Endodermal cell (in vitro differentiated cells): ENCODE data around the gene DCPS. TPM values are rescaled to one million over a fixed set of nuclear protein-coding genes. Genes with fewer than 3 reads are reported as not detected.

ENCODE experiments used
- DNase-seq: peaks from one replicate; pipeline ENCODE4 v3.0.0-alpha.2; 2017
- H3K27ac ChIP-seq: 2 replicates; pipeline ENCODE4 v1.5.1; 2013; ENCODE audit warnings: mild to moderate bottlenecking, low read depth, low read length, moderate library complexity
- H3K27me3 ChIP-seq: 2 replicates; pipeline ENCODE4 v1.6.1; 2013; ENCODE audit warnings: mild to moderate bottlenecking, low read length, moderate library complexity; ENCODE audit not compliant: insufficient read depth, control insufficient read depth, poor library complexity, severe bottlenecking
- H3K36me3 ChIP-seq: 2 replicates; pipeline ENCODE4 v1.7.0; 2013; ENCODE audit warnings: mild to moderate bottlenecking, low read length, moderate library complexity; ENCODE audit not compliant: control insufficient read depth, insufficient read depth
- H3K4me1 ChIP-seq: one replicate; pipeline ENCODE4 v1.7.0; 2013; ENCODE audit warnings: low read length; ENCODE audit not compliant: control insufficient read depth, insufficient read depth
- H3K4me3 ChIP-seq: 2 replicates; pipeline ENCODE4 v1.5.1; 2013; ENCODE audit warnings: mild to moderate bottlenecking, low read length, moderate library complexity
- H3K9ac ChIP-seq: 2 replicates; pipeline ENCODE4 v1.6.1; 2013; ENCODE audit warnings: mild to moderate bottlenecking, low read length, moderate library complexity; ENCODE audit not compliant: poor library complexity, severe bottlenecking; ENCODE audit errors: extremely low read depth
- H3K9me3 ChIP-seq: 2 replicates; pipeline ENCODE4 v1.6.1; 2013; ENCODE audit warnings: mild to moderate bottlenecking, low read length, moderate library complexity; ENCODE audit not compliant: control insufficient read depth
- H3K27ac Mint-ChIP-seq: 2 replicates; pipeline ENCODE4 v1.8.0; 2020; ENCODE audit warnings: mixed read lengths
- H3K27me3 Mint-ChIP-seq: 2 replicates; pipeline ENCODE4 v1.8.0; 2021; ENCODE audit warnings: mild to moderate bottlenecking, mixed read lengths; ENCODE audit not compliant: insufficient read depth
- H3K36me3 Mint-ChIP-seq: 2 replicates; pipeline ENCODE4 v1.8.0; 2020; ENCODE audit warnings: low read depth, mixed read lengths
- H3K4me1 Mint-ChIP-seq: 2 replicates; pipeline ENCODE4 v1.8.0; 2020; ENCODE audit warnings: mixed read lengths
- H3K4me3 Mint-ChIP-seq: 2 replicates; pipeline ENCODE4 v1.8.0; 2020; ENCODE audit warnings: mild to moderate bottlenecking, moderate library complexity, mixed read lengths
- H3K9me3 Mint-ChIP-seq: 2 replicates; pipeline ENCODE4 v1.8.0; 2020; ENCODE audit warnings: mild to moderate bottlenecking, mixed read lengths
- CTCF ChIP-seq: fragments of 200-600 bp; sonication (generic); conservative IDR thresholded peaks from 2 replicates; pipeline ENCODE4 v1.5.0; 2021; ENCODE audit warnings: antibody characterized with exemption, mild to moderate bottlenecking
- WGBS, 2 experiments: methylation state at CpG; one replicate each; pipeline versions ENCODE4 v1.1.5 to v1.1.7; 2013; ENCODE audit warnings: missing lambda C conversion rate in 2 of 2, mixed read lengths in 1 of 2; ENCODE audit not compliant: insufficient coverage in 1 of 2, insufficient read length in 1 of 2; 5-methylcytosine and 5-hydroxymethylcytosine counted together
- total RNA-seq, 2 donors: library from RNA; stranded (reverse); fragmentation: NEBNext Ultra II Directional in 1 of 2; extraction: Animal tissue kit (Norgen Biotek cat#: 25700) in 1 of 2; gene quantifications; 2 replicates in 1 of 2; 3 replicates in 1 of 2; pipeline ENCODE4 v1.2.1, GENCODE V29; 2021

Gene DCPS
- total RNA-seq, 2 donors from 2014 or later: 19.0 to 22.6 TPM

- H3K4me3 Mint-ChIP-seq: no peak overlapping the region
- H3K27me3 Mint-ChIP-seq: no peaks in the 10 kb centered on the region
- no peak overlapping the region for H3K27ac Mint-ChIP-seq
- H3K9me3 Mint-ChIP-seq: no peaks in the 10 kb centered on the region
- H3K36me3 ChIP-seq: peaks cover 10% of the 10 kb centered on the region
- no peak for DNase-seq
- 93 to 94% methylated on average over 4 to 6 of the region's 6 CpGs for WGBS, 2 experiments
- peaks cover 10% of the 10 kb centered on the region for H3K36me3 Mint-ChIP-seq
- no peak overlapping the region for H3K27ac ChIP-seq
- H3K4me1 ChIP-seq: no peaks in the 10 kb centered on the region
- no peaks in the 10 kb centered on the region for H3K27me3 ChIP-seq
- H3K4me1 Mint-ChIP-seq: peaks cover 10% of the 10 kb centered on the region
- no peaks in the 10 kb centered on the region for H3K9me3 ChIP-seq
- no peak overlapping the region for H3K9ac ChIP-seq
- TF ChIP-seq CTCF: no peak
- no peak overlapping the region for H3K4me3 ChIP-seq
Observed at GRCh38 chr11:126288237-126288636, 15.6 kb upstream of the DCPS start.

- Histone ChIP-seq H3K27me3 (no peaks in the 10 kb centered on the region), H3K9ac (no peak overlapping the region), H3K36me3 (peaks cover 20% of the 10 kb centered on the region), H3K4me1 (no peaks in the 10 kb centered on the region), H3K9me3 (no peaks in the 10 kb centered on the region), H3K4me3 (no peak overlapping the region), H3K27ac (no peak overlapping the region)
- H3K36me3 Mint-ChIP-seq: peaks cover 25% of the 10 kb centered on the region
- WGBS, 2 experiments: 93 to 100% methylated on average over 5 to 12 of the region's 12 CpGs
- no peaks in the 10 kb centered on the region for H3K27me3 Mint-ChIP-seq
- peak overlapping the region; percentile 66 for H3K27ac Mint-ChIP-seq
- H3K4me3 Mint-ChIP-seq: no peak overlapping the region
- DNase-seq: no peak
- TF ChIP-seq CTCF: no peak
- H3K9me3 Mint-ChIP-seq: no peaks in the 10 kb centered on the region
- peaks cover 7% of the 10 kb centered on the region for H3K4me1 Mint-ChIP-seq
Observed at GRCh38 chr11:126290887-126291286, 13.0 kb upstream of the DCPS start.

- H3K9me3 Mint-ChIP-seq: no peaks in the 10 kb centered on the region
- H3K36me3 Mint-ChIP-seq: peaks cover 31% of the 10 kb centered on the region
- no peaks in the 10 kb centered on the region for H3K27me3 ChIP-seq
- no peak overlapping the region for H3K4me3 ChIP-seq
- H3K27me3 Mint-ChIP-seq: no peaks in the 10 kb centered on the region
- H3K27ac Mint-ChIP-seq: no peak overlapping the region
- no peaks in the 10 kb centered on the region for H3K4me1 ChIP-seq
- TF ChIP-seq CTCF: no peak
- H3K9ac ChIP-seq: no peak overlapping the region
- peaks cover 23% of the 10 kb centered on the region for H3K36me3 ChIP-seq
- WGBS, 2 experiments: 80 to 95% methylated on average over 1 to 5 of the region's 5 CpGs
- H3K9me3 ChIP-seq: no peaks in the 10 kb centered on the region
- H3K4me3 Mint-ChIP-seq: no peak overlapping the region
- peaks cover 7% of the 10 kb centered on the region for H3K4me1 Mint-ChIP-seq
- no peak overlapping the region for H3K27ac ChIP-seq
- DNase-seq: no peak
Observed at GRCh38 chr11:126293726-126294125, 10.1 kb upstream of the DCPS start.
